SU-DHL-6 (cell line): ENCODE data around the gene IGFBP7.

Experiments
- H2AFZ ChIP-seq: fragments of 200-600 bp; sonication (generic); 2 replicates; pipeline ENCODE4 v1.6.1; 2014; ENCODE audit warnings: low read depth, mild to moderate bottlenecking, moderate library complexity, mixed read lengths, antibody characterized with exemption, low read length; ENCODE audit not compliant: severe bottlenecking
- H3F3A ChIP-seq: fragments of 200-600 bp; shearing (Covaris generic); 2 replicates; pipeline ENCODE4 v1.6.0; 2016; ENCODE audit warnings: antibody characterized with exemption, mild to moderate bottlenecking; ENCODE audit not compliant: insufficient read depth
- H3K27ac ChIP-seq: fragments of 200-600 bp; sonication (generic); 2 replicates; pipeline ENCODE4 v1.5.1; 2016; ENCODE audit warnings: low read depth, mild to moderate bottlenecking, low read length, moderate library complexity, mixed read lengths
- H3K27me3 ChIP-seq: fragments of 200-600 bp; sonication (generic), shearing (Covaris generic); 2 replicates; pipeline ENCODE4 v1.6.0; 2014; ENCODE audit warnings: mild to moderate bottlenecking, low read length
- H3K36me3 ChIP-seq: fragments of 200-600 bp; sonication (generic); 2 replicates; pipeline ENCODE4 v1.6.1; 2014; ENCODE audit warnings: mild to moderate bottlenecking, low read length, mixed read lengths
- H3K4me2 ChIP-seq: fragments of 300-600, 200-600 bp; shearing (Covaris generic), sonication (generic); 2 replicates; pipeline ENCODE4 v1.6.0; 2014; ENCODE audit warnings: low read length, low read depth, mild to moderate bottlenecking; ENCODE audit not compliant: poor library complexity, severe bottlenecking
- H3K4me3 ChIP-seq: fragments of 200-600 bp; sonication (generic); 2 replicates; pipeline ENCODE4 v1.5.1; 2014; ENCODE audit warnings: antibody characterized with exemption, low read length, mild to moderate bottlenecking, mixed read lengths; ENCODE audit not compliant: insufficient read depth, poor library complexity, severe bottlenecking
- H3K79me2 ChIP-seq: fragments of 200-600 bp; sonication (generic); 2 replicates; pipeline ENCODE4 v1.6.1; 2014; ENCODE audit warnings: mild to moderate bottlenecking, low read length, moderate library complexity; ENCODE audit not compliant: insufficient read depth
- H3K9ac ChIP-seq: fragments of 200-600 bp; sonication (generic); 2 replicates; pipeline ENCODE4 v1.7.0; 2014; ENCODE audit warnings: mild to moderate bottlenecking, low read length
- H3K9me2 ChIP-seq: fragments of 200-600 bp; sonication (generic); replicated peaks from 2 replicates; pipeline ENCODE4 v1.6.1; 2014; ENCODE audit warnings: low read length; ENCODE audit not compliant: insufficient read depth
- H3K9me3 ChIP-seq: fragments of 200-600 bp; sonication (generic); 2 replicates; pipeline ENCODE4 v1.6.1; 2014; ENCODE audit warnings: low read length, mixed read lengths; ENCODE audit not compliant: insufficient read depth
- H4K20me1 ChIP-seq: fragments of 200-600 bp; sonication (generic); 2 replicates; pipeline ENCODE4 v1.6.1; 2014; ENCODE audit warnings: low read depth, mild to moderate bottlenecking, antibody characterized with exemption, low read length, moderate library complexity, mixed read lengths
- CTCF ChIP-seq: fragments of 200-600 bp; sonication (generic); IDR thresholded peaks from one replicate; pipeline ENCODE4 v1.5.1; 2017; ENCODE audit warnings: antibody characterized with exemption, mild to moderate bottlenecking, low read length, moderate library complexity; ENCODE audit not compliant: insufficient read depth, poor library complexity, severe bottlenecking
- EZH2phosphoT487 ChIP-seq: fragments of 200-600 bp; sonication (generic), shearing (Covaris generic); conservative IDR thresholded peaks from 2 replicates; pipeline ENCODE4 v1.6.1; 2018; ENCODE audit warnings: mild to moderate bottlenecking, antibody characterized with exemption, low read length, moderate library complexity, mixed read lengths

IGFBP7 gene

GRCh38 chr4:57020467-57021101 is 89.6 kb downstream of the IGFBP7 start:
- H3K4me2 ChIP-seq = no peak overlapping the region
- peaks cover 15% of the 10 kb centered on the region; the same call in 1 of the 2 replicates for H3K36me3 ChIP-seq
- TF ChIP-seq EZH2phosphoT487 = no peak
- H2AFZ ChIP-seq = no peak overlapping the region
- H4K20me1 ChIP-seq = no peaks in the 10 kb centered on the region
- H3F3A ChIP-seq = no peaks in the 10 kb centered on the region
- H3K27me3 ChIP-seq = no peaks in the 10 kb centered on the region
- H3K27ac ChIP-seq = no peak overlapping the region
- H3K9ac ChIP-seq = no peak overlapping the region
- H3K9me3 ChIP-seq = no peaks in the 10 kb centered on the region
- no peaks in the 10 kb centered on the region for H3K9me2 ChIP-seq
- H3K4me3 ChIP-seq = no peak overlapping the region
- no peaks in the 10 kb centered on the region for H3K79me2 ChIP-seq

DNA sequence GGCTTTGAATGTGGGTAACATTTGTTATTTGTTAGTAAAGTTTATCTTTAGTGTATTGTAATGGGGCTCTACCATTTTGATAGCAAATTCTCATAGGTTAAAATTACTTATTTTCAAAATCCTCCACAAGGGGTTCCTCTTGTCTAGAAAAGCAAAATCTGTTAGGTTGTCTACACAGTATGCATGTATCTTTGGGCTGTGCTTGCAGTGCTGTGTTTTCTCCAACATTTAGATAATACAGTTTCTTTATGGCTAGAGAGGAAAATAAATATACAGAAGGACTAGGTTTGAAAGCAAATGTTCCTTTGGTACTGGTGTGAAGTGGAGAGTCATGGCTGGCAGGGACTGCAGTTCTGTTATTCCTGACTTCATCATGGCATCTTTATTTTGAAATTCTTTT is 91.2 kb downstream of the IGFBP7 start:
- no peaks in the 10 kb centered on the region for H4K20me1 ChIP-seq
- peaks cover 10% of the 10 kb centered on the region; the same call in 1 of the 2 replicates for H3K36me3 ChIP-seq
- H3K9me3 ChIP-seq = no peaks in the 10 kb centered on the region
- no peaks in the 10 kb centered on the region for H3F3A ChIP-seq
- no peak overlapping the region for H3K9ac ChIP-seq
- H3K79me2 ChIP-seq = no peaks in the 10 kb centered on the region
- no peaks in the 10 kb centered on the region for H3K9me2 ChIP-seq
- TF ChIP-seq CTCF (no peak), EZH2phosphoT487 (no peak)
- no peaks in the 10 kb centered on the region for H3K27me3 ChIP-seq
- H3K4me3 ChIP-seq = no peak overlapping the region
- H3K27ac ChIP-seq = no peak overlapping the region
- H2AFZ ChIP-seq = no peak overlapping the region
- no peak overlapping the region for H3K4me2 ChIP-seq

DNA sequence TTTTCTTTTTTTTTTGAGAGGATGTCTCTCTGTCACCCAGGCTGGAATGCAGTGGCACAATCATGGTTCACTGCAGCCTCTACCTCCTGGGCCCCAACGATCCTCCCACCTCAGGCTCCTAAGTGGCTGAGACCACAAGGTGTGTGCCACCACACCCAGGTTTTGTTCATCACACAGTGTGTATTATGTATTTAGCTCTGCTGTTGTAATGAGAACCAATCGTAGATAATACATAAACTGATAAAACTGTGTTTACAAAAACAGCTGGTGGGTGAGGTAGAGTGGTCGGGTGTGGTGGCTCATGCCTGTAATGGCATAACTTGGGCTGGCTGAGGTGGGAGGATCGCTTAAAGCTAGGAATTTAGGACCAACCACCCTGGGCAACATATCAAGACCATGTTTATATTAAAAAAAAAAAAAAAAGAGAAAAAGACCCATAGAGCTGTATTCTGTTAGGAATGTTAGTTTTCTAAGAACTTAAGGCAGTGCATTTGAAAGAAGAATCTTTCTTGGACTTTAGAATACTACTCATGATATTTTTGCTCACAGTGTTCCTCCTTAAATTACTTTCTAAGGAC is 96.6 kb downstream of the IGFBP7 start:
- H3K27me3 ChIP-seq = no peaks in the 10 kb centered on the region
- no peak overlapping the region for H3K27ac ChIP-seq
- TF ChIP-seq CTCF (no peak), EZH2phosphoT487 (no peak)
- H3K79me2 ChIP-seq = no peaks in the 10 kb centered on the region
- H4K20me1 ChIP-seq = no peaks in the 10 kb centered on the region
- H3K4me3 ChIP-seq = no peak overlapping the region
- peaks cover 13% of the 10 kb centered on the region; the same call in 1 of the 2 replicates for H3K36me3 ChIP-seq
- no peak overlapping the region for H2AFZ ChIP-seq
- H3K9ac ChIP-seq = no peak overlapping the region
- no peaks in the 10 kb centered on the region for H3K9me3 ChIP-seq
- H3F3A ChIP-seq = no peaks in the 10 kb centered on the region
- H3K4me2 ChIP-seq = no peak overlapping the region
- H3K9me2 ChIP-seq = no peaks in the 10 kb centered on the region

DNA sequence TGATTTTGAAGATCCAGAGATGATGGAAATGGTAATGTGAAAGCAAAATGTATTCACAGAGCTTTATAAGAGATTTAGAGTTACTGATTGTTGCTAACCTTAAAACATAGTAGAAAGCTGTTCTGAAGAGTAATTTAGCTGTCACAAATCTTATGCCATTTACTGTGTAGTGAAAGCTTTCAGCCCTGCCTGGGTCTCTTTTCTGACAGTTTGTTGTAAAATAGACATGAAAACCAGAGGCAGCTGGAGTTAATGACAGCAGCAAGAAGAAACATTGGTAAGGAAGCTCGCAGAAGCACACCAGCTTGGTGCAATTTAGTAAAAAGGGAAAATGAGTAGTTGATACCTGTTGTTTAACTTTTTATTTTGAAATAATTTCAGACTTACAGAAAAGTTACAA is 110.4 kb downstream of the IGFBP7 start:
- no peak overlapping the region for H3K4me3 ChIP-seq
- no peaks in the 10 kb centered on the region for H3K27me3 ChIP-seq
- H3F3A ChIP-seq = no peaks in the 10 kb centered on the region
- H4K20me1 ChIP-seq = no peaks in the 10 kb centered on the region
- no peak for TF ChIP-seq EZH2phosphoT487
- TF ChIP-seq CTCF = no peak
- no peaks in the 10 kb centered on the region for H3K9me3 ChIP-seq
- H3K9ac ChIP-seq = no peak overlapping the region
- no peak overlapping the region for H3K4me2 ChIP-seq
- no peaks in the 10 kb centered on the region for H3K9me2 ChIP-seq
- no peaks in the 10 kb centered on the region; the same call in 1 of the 2 replicates for H3K36me3 ChIP-seq
- no peak overlapping the region for H2AFZ ChIP-seq
- no peaks in the 10 kb centered on the region for H3K79me2 ChIP-seq
- H3K27ac ChIP-seq = no peak overlapping the region
